Thoracic aorta (tissue), 2 donors: Measurements from ENCODE around the gene CBARP. TPM values are rescaled to one million over a fixed set of nuclear protein-coding genes. Genes with fewer than 3 reads are reported as not detected.

Source experiments
- ATAC-seq: fragments of 150-250 bp; one replicate; pipeline ENCODE4 v1.8.0; 2017; ENCODE audit warnings: low read depth; ENCODE audit not compliant: insufficient number of reproducible peaks, low FRiP score
- DNase-seq: peaks from one replicate; pipeline ENCODE4 v3.0.0-alpha.2; 2020; ENCODE audit warnings: low spot score
- H3K27ac ChIP-seq, 2 donors: fragments of 200-600 bp; sonication (generic); 1 replicate in 1 of 2; 2 replicates in 1 of 2; pipeline ENCODE4 v1.5.1; 2016; ENCODE audit warnings: mild to moderate bottlenecking in 2 of 2, moderate library complexity in 2 of 2
- H3K27me3 ChIP-seq: fragments of 200-600 bp; sonication (generic); replicated peaks from 2 replicates; pipeline ENCODE4 v1.6.0; 2016; ENCODE audit warnings: mild to moderate bottlenecking; ENCODE audit not compliant: insufficient read depth
- H3K36me3 ChIP-seq: fragments of 200-600 bp; sonication (generic); one replicate; pipeline ENCODE4 v1.5.1; 2016
- H3K4me1 ChIP-seq, 2 donors: fragments of 200-600 bp; sonication (generic); 1 replicate in 1 of 2; 2 replicates in 1 of 2; pipeline versions ENCODE4 v1.5.1 to v1.6.0; 2016; ENCODE audit warnings: low read depth in 2 of 2, mild to moderate bottlenecking in 1 of 2; ENCODE audit not compliant: control insufficient read depth in 1 of 2
- H3K4me3 ChIP-seq: fragments of 200-600 bp; sonication (generic); 2 replicates; pipeline ENCODE4 v1.5.1; 2016; ENCODE audit warnings: mild to moderate bottlenecking
- H3K9me3 ChIP-seq: fragments of 200-600 bp; sonication (generic); 2 replicates; pipeline ENCODE4 v1.5.1; 2016
- CTCF ChIP-seq: fragments of 200-600 bp; sonication (generic); IDR thresholded peaks from one replicate; pipeline ENCODE4 v1.5.1; 2019; ENCODE audit warnings: antibody characterized with exemption
- total RNA-seq, 2 donors: library from RNA; depleted of rRNA; stranded (reverse); fragments of >200 nt; gene quantifications; one replicate each; pipeline versions ENCODE4 v1.1.0 to v1.2.3, GENCODE V29; 2016

CBARP gene
- total RNA-seq, 2 donors from 2014 or later: 0.27 to 1.9 TPM

- DNase-seq (peak; percentile 87), ATAC-seq (no peak)
- no peaks in the 10 kb centered on the region for H3K9me3 ChIP-seq
- peaks cover 49 to 74% of the 10 kb centered on the region in 2 donors for H3K4me1 ChIP-seq
- no peaks in the 10 kb centered on the region for H3K27me3 ChIP-seq
- peak overlapping the region; percentile 87 to 95 for H3K27ac ChIP-seq
- peaks cover 1% of the 10 kb centered on the region for H3K36me3 ChIP-seq
- TF ChIP-seq CTCF: no peak
- H3K4me3 ChIP-seq: peak overlapping the region; percentile 70
Measured at GRCh38 chr19:1265615-1266128, 27.9 kb upstream of the CBARP start.

GRCh38 chr19:1264801-1265614 is 27.2 kb upstream of the CBARP start:
- DNase-seq (no peak), ATAC-seq (no peak)
- H3K4me3 ChIP-seq: peak overlapping the region; percentile 70
- TF ChIP-seq CTCF: no peak
- no peaks in the 10 kb centered on the region for H3K27me3 ChIP-seq
- peak overlapping the region; percentile 87 to 95 for H3K27ac ChIP-seq
- H3K4me1 ChIP-seq: peaks cover 49 to 73% of the 10 kb centered on the region in 2 donors
- no peaks in the 10 kb centered on the region for H3K36me3 ChIP-seq
- H3K9me3 ChIP-seq: no peaks in the 10 kb centered on the region

GRCh38 chr19:1263188-1263587 is 25.4 kb upstream of the CBARP start:
- no peaks in the 10 kb centered on the region for H3K36me3 ChIP-seq
- ATAC-seq (no peak), DNase-seq (no peak)
- peaks cover 60 to 81% of the 10 kb centered on the region in 2 donors for H3K4me1 ChIP-seq
- peak overlapping the region; percentile 95 to 98 for H3K27ac ChIP-seq
- no peaks in the 10 kb centered on the region for H3K27me3 ChIP-seq
- TF ChIP-seq CTCF: no peak
- no peak overlapping the region for H3K4me3 ChIP-seq
- H3K9me3 ChIP-seq: no peaks in the 10 kb centered on the region

GRCh38 chr19:1262623-1263123 is 24.9 kb upstream of the CBARP start:
- no peak for TF ChIP-seq CTCF
- H3K4me3 ChIP-seq: peak overlapping the region; percentile 82
- H3K27ac ChIP-seq: peak overlapping the region; percentile 95 to 98
- H3K36me3 ChIP-seq: peaks cover 3% of the 10 kb centered on the region
- H3K4me1 ChIP-seq: peaks cover 61 to 81% of the 10 kb centered on the region in 2 donors
- H3K27me3 ChIP-seq: no peaks in the 10 kb centered on the region
- ATAC-seq (no peak), DNase-seq (no peak)
- H3K9me3 ChIP-seq: no peaks in the 10 kb centered on the region

GRCh38 chr19:1261798-1262622 is 24.2 kb upstream of the CBARP start:
- DNase-seq (peak; percentile 74), ATAC-seq (peak; percentile 8)
- no peak for TF ChIP-seq CTCF
- Histone ChIP-seq H3K36me3 (peaks cover 9% of the 10 kb centered on the region), H3K27ac (peak overlapping the region; percentile 95 to 98), H3K9me3 (no peaks in the 10 kb centered on the region), H3K4me3 (peak overlapping the region; percentile 82), H3K4me1 (peaks cover 57 to 79% of the 10 kb centered on the region in 2 donors), H3K27me3 (no peaks in the 10 kb centered on the region)
